Measurements from ENCODE around the gene FIGNL1.

- no peak for TF ChIP-seq FOXM1 (IDR thresholded peaks at IDR 0.05; ENCODE audit: borderline replicate concordance)
- TF ChIP-seq BHLHE40 (IDR thresholded peaks at IDR 0.05; ENCODE audit: borderline replicate concordance): no peak
- no peak for TF ChIP-seq PKNOX1 (IDR thresholded peaks at IDR 0.05)
- TF ChIP-seq SP1 (IDR thresholded peaks at IDR 0.05): no peak
Measured at GRCh38 chr7:50397971-50398324, 52.2 kb downstream of the FIGNL1 start.
